SU-DHL-6 (cell line): ENCODE data around the gene ATG16L1.

Experiments used
- EZH2phosphoT487 ChIP-seq: fragments of 200-600 bp; sonication (generic), shearing (Covaris generic); conservative IDR thresholded peaks from 2 replicates; pipeline ENCODE4 v1.6.1; 2018; ENCODE audit warnings: mild to moderate bottlenecking, antibody characterized with exemption, low read length, moderate library complexity, mixed read lengths
- TF ChIP-seq, protein P1 (sequence below): fragments of 200-600 bp; sonication (generic); IDR thresholded peaks from one replicate; pipeline ENCODE4 v1.5.1; 2017; ENCODE audit warnings: antibody characterized with exemption, mild to moderate bottlenecking, low read length, moderate library complexity; ENCODE audit not compliant: insufficient read depth, poor library complexity, severe bottlenecking

DNA sequence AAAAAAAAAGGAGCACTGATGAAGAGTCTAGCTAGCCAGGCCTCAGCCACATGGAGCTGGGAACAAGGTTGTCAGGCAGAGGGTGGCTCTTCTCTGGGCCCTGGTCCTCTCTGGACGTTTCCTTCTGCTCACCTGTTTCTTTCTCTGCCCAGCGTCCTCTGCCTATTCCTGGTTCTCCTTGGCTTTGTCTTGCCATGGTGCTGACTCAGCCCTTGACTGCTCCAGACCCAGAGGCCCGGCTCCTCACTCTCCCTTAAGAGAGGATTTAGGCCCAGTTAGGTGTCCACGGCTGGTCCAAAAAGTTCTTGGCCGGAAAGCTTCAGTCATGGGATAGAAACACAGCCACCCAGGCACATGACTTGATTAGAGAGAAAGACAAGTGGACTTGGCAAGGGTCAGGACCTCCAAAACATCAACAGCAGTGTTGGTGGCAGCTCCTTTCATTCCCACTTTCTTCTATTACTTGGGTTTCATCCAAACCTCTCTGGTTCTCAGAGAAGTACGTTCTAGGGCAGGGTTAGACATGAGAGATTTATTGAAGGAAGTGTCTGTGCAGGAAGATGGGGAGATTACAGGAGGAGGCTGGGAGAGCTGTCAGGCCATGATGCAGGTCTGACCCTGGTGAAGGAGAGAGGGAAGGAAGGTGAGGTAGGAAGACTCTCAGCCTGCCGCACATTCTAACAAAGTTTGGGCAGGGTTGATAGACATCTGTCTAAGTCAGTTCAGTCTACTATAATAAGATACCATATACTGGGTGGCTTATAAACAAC is 14.5 kb upstream of the ATG16L1 start:
- TF ChIP-seq, protein P1, sequence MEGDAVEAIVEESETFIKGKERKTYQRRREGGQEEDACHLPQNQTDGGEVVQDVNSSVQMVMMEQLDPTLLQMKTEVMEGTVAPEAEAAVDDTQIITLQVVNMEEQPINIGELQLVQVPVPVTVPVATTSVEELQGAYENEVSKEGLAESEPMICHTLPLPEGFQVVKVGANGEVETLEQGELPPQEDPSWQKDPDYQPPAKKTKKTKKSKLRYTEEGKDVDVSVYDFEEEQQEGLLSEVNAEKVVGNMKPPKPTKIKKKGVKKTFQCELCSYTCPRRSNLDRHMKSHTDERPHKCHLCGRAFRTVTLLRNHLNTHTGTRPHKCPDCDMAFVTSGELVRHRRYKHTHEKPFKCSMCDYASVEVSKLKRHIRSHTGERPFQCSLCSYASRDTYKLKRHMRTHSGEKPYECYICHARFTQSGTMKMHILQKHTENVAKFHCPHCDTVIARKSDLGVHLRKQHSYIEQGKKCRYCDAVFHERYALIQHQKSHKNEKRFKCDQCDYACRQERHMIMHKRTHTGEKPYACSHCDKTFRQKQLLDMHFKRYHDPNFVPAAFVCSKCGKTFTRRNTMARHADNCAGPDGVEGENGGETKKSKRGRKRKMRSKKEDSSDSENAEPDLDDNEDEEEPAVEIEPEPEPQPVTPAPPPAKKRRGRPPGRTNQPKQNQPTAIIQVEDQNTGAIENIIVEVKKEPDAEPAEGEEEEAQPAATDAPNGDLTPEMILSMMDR, result no peak
- TF ChIP-seq EZH2phosphoT487, result no peak
